Mononuclear cell (primary cell): ENCODE measurements around the gene ZNF263. TPM values are rescaled to one million over a fixed set of nuclear protein-coding genes. Genes with fewer than 3 reads are reported as not detected.
A peak's percentile ranks its signal among the peaks of the same experiment; 100 is the strongest.

ENCODE experiments used
- H3K27me3 ChIP-seq: 2 replicates; pipeline ENCODE4 v1.6.0; 2011; ENCODE audit warnings: low read length, control low read depth; ENCODE audit not compliant: insufficient read depth
- H3K4me1 ChIP-seq: 2 replicates; pipeline ENCODE4 v1.5.1; 2011; ENCODE audit warnings: mild to moderate bottlenecking, low read length, control low read depth; ENCODE audit not compliant: insufficient read depth
- H3K4me3 ChIP-seq: 2 replicates; pipeline ENCODE4 v1.5.1; 2011; ENCODE audit warnings: mild to moderate bottlenecking, low read length, moderate library complexity
- H3K9me3 ChIP-seq: 2 replicates; pipeline ENCODE4 v1.5.1; 2011; ENCODE audit warnings: low read depth, mild to moderate bottlenecking, control low read depth, low read length
- total RNA-seq: library from RNA; depleted of rRNA; stranded (reverse); fragments of >200 nt; gene quantifications from one replicate; pipeline ENCODE4 v1.2.3, GENCODE V29; 2012

The ZNF263 gene
- total RNA-seq, 1 donor, result 49.7 TPM

DNA sequence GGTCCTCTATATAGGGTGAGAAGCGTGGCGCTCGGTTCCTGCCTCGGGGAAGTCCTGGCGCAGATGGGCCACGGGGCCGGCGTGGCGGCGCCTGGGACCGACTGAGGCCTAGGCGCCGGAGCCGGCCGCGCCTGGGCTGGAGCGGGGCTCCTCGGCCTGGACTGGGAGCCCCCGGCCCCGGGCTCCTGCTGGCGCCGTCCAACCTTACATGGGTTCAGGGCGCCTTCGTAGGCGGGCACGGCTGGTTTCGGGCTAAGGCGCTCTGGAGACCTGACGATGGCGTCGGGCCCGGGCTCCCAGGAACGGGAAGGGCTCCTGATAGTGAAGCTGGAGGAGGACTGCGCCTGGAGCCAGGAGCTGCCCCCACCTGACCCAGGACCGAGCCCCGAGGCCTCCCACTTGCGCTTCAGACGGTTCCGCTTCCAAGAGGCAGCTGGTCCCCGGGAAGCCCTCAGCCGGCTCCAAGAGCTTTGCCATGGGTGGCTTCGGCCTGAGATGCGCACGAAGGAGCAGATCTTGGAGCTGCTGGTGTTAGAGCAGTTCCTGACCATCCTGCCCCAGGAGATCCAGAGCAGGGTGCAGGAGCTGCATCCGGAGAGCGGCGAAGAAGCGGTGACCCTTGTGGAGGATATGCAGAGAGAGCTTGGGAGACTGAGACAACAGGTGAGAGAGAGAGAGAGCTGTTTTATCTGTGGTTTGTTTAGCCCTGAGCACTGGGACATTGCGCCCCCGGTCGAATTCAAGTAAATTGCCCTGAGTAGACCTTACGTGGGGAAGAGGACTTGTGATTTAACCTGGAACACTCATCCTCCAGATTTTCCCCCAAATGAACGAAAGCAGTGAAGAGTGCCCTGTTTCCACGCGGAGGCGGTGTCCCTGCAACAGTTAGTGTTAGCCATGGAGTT is 504 bp downstream of the ZNF263 start:
- Histone ChIP-seq H3K9me3 (no peaks in the 10 kb centered on the region), H3K4me3 (peak overlapping the region; percentile 74), H3K4me1 (peaks cover 33% of the 10 kb centered on the region), H3K27me3 (no peaks in the 10 kb centered on the region)

- Histone ChIP-seq H3K4me1 (peaks cover 33% of the 10 kb centered on the region), H3K4me3 (no peak overlapping the region)
These were observed 1.8 kb downstream of the ZNF263 start for GRCh38 chr16:3285131-3285530.

DNA sequence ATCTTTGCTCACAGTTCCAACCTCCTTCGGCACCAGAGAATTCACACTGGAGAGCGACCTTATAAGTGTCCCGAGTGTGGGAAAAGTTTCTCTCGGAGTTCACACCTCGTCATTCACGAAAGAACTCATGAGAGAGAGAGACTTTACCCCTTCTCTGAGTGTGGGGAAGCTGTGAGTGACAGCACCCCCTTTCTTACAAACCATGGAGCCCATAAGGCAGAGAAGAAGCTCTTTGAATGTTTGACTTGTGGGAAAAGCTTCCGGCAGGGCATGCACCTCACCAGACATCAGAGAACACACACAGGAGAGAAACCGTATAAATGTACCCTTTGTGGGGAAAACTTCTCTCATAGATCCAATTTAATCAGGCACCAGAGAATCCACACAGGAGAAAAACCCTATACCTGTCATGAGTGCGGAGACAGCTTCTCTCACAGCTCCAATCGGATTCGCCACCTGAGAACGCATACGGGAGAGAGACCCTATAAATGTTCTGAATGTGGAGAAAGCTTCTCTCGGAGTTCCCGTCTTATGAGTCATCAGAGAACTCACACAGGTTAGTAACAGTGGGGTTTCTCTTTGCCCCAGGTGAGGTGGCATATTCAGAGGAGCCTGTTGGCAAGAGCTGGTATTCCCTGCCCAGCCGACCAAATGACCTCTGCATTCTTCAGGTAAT is 6.8 kb downstream of the ZNF263 start:
- peaks cover 49% of the 10 kb centered on the region for H3K9me3 ChIP-seq
- H3K4me3 ChIP-seq, result no peak overlapping the region
- H3K27me3 ChIP-seq, result no peaks in the 10 kb centered on the region
- peaks cover 4% of the 10 kb centered on the region for H3K4me1 ChIP-seq

More at GRCh38 chr16:3285131-3285530, 1.8 kb downstream of the ZNF263 start:
- Histone ChIP-seq H3K27me3 (no peaks in the 10 kb centered on the region), H3K9me3 (peaks cover 13% of the 10 kb centered on the region)

DNA sequence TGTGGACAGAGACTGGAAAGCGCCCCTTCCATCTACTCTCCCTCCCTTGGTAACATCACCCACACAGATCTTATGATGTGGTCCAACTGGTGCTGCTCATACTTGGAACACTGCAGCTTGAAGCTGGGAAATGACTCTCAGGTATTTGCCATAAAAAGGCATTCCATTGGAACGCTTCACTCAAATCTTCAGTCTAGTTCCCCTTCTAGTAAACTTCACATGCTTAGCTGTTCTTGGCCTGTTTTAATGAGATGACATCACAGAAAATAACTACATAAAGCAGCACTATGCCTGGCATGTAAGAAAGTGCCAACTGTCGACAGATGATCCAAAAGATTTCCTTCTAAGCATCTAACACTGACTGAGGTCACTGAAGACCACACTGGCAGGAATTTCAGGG is 9.3 kb downstream of the ZNF263 start:
- Histone ChIP-seq H3K4me1 (no peaks in the 10 kb centered on the region), H3K4me3 (no peak overlapping the region), H3K27me3 (no peaks in the 10 kb centered on the region), H3K9me3 (peaks cover 60% of the 10 kb centered on the region)

GRCh38 chr16:3295209-3295608 is 11.9 kb downstream of the ZNF263 start:
- no peak overlapping the region for H3K4me3 ChIP-seq
- peaks cover 62% of the 10 kb centered on the region for H3K9me3 ChIP-seq
- no peaks in the 10 kb centered on the region for H3K4me1 ChIP-seq
- no peaks in the 10 kb centered on the region for H3K27me3 ChIP-seq

- Histone ChIP-seq H3K4me3 (no peak overlapping the region), H3K4me1 (no peaks in the 10 kb centered on the region), H3K27me3 (no peaks in the 10 kb centered on the region), H3K9me3 (peaks cover 59% of the 10 kb centered on the region)
These were observed 12.5 kb downstream of the ZNF263 start for GRCh38 chr16:3295783-3296182.

DNA sequence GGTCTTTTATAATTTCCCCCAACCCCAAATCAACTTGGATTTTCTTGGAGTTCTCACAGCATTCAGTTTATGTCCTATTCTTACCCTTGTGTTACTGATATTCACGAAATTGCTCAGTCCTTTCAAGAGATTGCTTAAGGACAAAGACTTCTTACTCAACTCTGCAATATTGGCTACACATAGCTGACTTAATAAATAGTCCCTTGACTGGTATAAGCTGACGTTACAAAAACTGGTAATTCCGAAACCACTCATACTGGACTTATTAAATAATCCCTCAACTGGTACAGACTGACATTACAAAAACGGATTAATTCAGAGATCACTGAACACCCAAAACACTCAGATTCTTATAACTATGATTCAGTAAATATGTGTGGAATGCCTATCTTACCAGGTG is 21.1 kb downstream of the ZNF263 start:
- Histone ChIP-seq H3K27me3 (no peaks in the 10 kb centered on the region), H3K9me3 (peaks cover 43% of the 10 kb centered on the region), H3K4me1 (peaks cover 13% of the 10 kb centered on the region), H3K4me3 (no peak overlapping the region)

GRCh38 chr16:3305109-3306068 is 22.1 kb downstream of the ZNF263 start, which contains the start of the genes TIGD7 and ZNF75A:
Gene TIGD7 (minus strand): TSS chr16:3305430. CDS start chr16:3300614, 4,816 bp downstream.
Gene ZNF75A (plus strand): TSS chr16:3305497. CDS start chr16:3308429, 2,932 bp downstream.
- H3K27me3 ChIP-seq, result no peaks in the 10 kb centered on the region
- H3K4me3 ChIP-seq, result peak within 1 kb of the TSS; percentile 76
- peaks cover 35% of the 10 kb centered on the region for H3K9me3 ChIP-seq
- peaks cover 13% of the 10 kb centered on the region for H3K4me1 ChIP-seq

GRCh38 chr16:3306078-3306477 is 22.8 kb downstream of the ZNF263 start:
- peak overlapping the region; percentile 76 for H3K4me3 ChIP-seq
- H3K4me1 ChIP-seq, result peaks cover 13% of the 10 kb centered on the region
- H3K9me3 ChIP-seq, result peaks cover 28% of the 10 kb centered on the region
- no peaks in the 10 kb centered on the region for H3K27me3 ChIP-seq

- H3K4me3 ChIP-seq, result no peak overlapping the region
- H3K27me3 ChIP-seq, result no peaks in the 10 kb centered on the region
- peaks cover 68% of the 10 kb centered on the region for H3K9me3 ChIP-seq
These were observed 28.2 kb downstream of the ZNF263 start for GRCh38 chr16:3311496-3311895.

GRCh38 chr16:3317315-3317999 is 34.2 kb downstream of the ZNF263 start:
- H3K4me3 ChIP-seq, result no peak overlapping the region
- no peaks in the 10 kb centered on the region for H3K27me3 ChIP-seq
- H3K9me3 ChIP-seq, result peaks cover 88% of the 10 kb centered on the region
- H3K4me1 ChIP-seq, result no peaks in the 10 kb centered on the region

More at GRCh38 chr16:3311496-3311895, 28.2 kb downstream of the ZNF263 start:
- H3K4me1 ChIP-seq, result no peaks in the 10 kb centered on the region

DNA sequence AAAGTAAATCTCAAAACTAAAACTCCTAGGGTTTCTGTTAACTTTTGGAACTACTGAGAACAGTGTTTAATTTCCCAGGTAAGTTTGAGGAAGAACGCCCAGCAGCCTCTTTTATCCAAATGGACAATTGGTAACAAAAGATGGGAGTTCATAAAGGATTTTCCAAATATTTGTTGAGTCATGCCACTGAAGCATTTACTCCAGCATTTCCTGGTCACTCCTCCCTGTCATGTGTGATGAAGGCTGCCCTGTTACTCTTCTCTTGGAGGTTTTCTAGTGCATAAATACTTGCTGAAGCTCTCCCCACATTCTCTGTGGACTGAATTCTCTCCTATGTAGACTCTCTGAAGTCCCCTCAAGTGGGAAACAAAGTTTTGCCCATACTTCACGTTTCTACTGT is 38.5 kb downstream of the ZNF263 start:
- H3K4me3 ChIP-seq, result no peak overlapping the region
- H3K27me3 ChIP-seq, result no peaks in the 10 kb centered on the region
- H3K9me3 ChIP-seq, result peaks cover 60% of the 10 kb centered on the region

DNA sequence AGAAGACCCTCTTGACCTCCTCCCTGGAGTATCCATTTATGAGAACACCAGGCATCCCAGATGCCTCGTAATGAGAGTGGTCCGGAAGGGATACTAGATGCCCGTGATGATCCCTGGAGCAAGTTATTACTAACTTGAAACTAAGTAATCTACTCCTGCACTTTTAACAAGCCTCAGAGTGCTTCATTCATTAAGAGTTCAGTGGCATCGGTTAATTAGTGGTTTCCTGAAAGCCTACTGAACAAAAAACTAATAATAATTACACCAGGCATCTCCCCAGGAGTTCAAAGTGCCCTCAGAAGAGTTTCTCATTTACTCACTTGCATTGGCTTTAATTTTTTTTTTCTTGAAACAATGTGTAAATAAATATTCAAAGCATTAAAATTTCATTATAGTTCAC is 44.2 kb downstream of the ZNF263 start:
- no peaks in the 10 kb centered on the region for H3K4me1 ChIP-seq
- peaks cover 11% of the 10 kb centered on the region for H3K9me3 ChIP-seq
- H3K4me3 ChIP-seq, result no peak overlapping the region
- no peaks in the 10 kb centered on the region for H3K27me3 ChIP-seq

More for the DNA sequence above, 38.5 kb downstream of the ZNF263 start:
- H3K4me1 ChIP-seq, result no peaks in the 10 kb centered on the region

DNA sequence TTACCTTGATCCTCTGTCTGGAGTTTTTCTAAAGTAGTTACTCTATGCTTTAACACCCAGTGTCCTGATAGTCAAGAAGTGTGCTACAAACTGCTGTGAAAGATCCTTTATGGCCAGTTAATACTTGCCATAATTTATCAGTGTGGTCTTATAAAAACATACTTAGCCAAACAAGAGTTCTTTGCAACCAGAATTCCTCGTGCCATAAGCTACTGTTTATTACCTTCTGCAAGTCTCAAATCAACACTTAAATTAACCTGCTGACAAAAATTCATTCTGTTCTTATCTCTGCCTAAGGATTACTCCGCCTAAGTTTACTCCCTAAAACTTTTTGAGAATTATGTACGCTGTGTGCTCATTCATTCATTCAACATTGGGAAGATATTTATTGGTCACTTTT is 44.8 kb downstream of the ZNF263 start:
- H3K4me1 ChIP-seq, result no peaks in the 10 kb centered on the region
- H3K27me3 ChIP-seq, result no peaks in the 10 kb centered on the region
- peaks cover 5% of the 10 kb centered on the region for H3K9me3 ChIP-seq
- no peak overlapping the region for H3K4me3 ChIP-seq
